Nephron progenitor cell (in vitro differentiated cells): ENCODE measurements around the gene LHFPL2.
"Not testable (repeated sequence)": the region's sequence is repeated elsewhere in the genome, so short reads cannot be mapped to it uniquely, and the experiment has no call there.

Source experiments
- DNase-seq: peaks from one replicate; pipeline ENCODE4 v3.0.0; 2021
- H3K27ac Mint-ChIP-seq: 2 replicates; pipeline ENCODE4 v1.8.0; 2021; ENCODE audit warnings: mild to moderate bottlenecking, moderate library complexity, mixed read lengths
- H3K27me3 Mint-ChIP-seq: 2 replicates; pipeline ENCODE4 v1.8.0; 2021; ENCODE audit warnings: mild to moderate bottlenecking, low read depth, mixed read lengths; ENCODE audit not compliant: poor library complexity
- H3K36me3 Mint-ChIP-seq: 2 replicates; pipeline ENCODE4 v1.8.0; 2021; ENCODE audit warnings: low read depth, mixed read lengths
- H3K4me1 Mint-ChIP-seq: 2 replicates; pipeline ENCODE4 v1.8.0; 2021; ENCODE audit warnings: mixed read lengths
- H3K4me3 Mint-ChIP-seq: 2 replicates; pipeline ENCODE4 v1.8.0; 2021; ENCODE audit warnings: mild to moderate bottlenecking, moderate library complexity, mixed read lengths
- H3K9me3 Mint-ChIP-seq: 2 replicates; pipeline ENCODE4 v1.8.0; 2021; ENCODE audit warnings: mild to moderate bottlenecking, moderate library complexity, mixed read lengths
- CTCF ChIP-seq: fragments of 200-600 bp; sonication (generic); IDR thresholded peaks from 2 replicates; pipeline ENCODE4 v1.5.0; 2021; ENCODE audit warnings: antibody characterized with exemption

LHFPL2 gene

GRCh38 chr5:78624992-78625391 lies 23.6 kb downstream of the LHFPL2 start:
- Mint-ChIP-seq H3K9me3 (peaks cover 19% of the 10 kb centered on the region), H3K4me1 (peaks cover 94% of the 10 kb centered on the region), H3K4me3 (no peak overlapping the region), H3K27me3 (peaks cover 3% of the 10 kb centered on the region), H3K36me3 (peaks cover 66% of the 10 kb centered on the region), H3K27ac (no peak overlapping the region)
- DNase-seq: no peak
- no peak for TF ChIP-seq CTCF

- peaks cover 69% of the 10 kb centered on the region for H3K36me3 Mint-ChIP-seq
- no peak for TF ChIP-seq CTCF
- peak overlapping the region; percentile 95 for H3K27ac Mint-ChIP-seq
- DNase-seq: no peak
- peaks cover 19% of the 10 kb centered on the region for H3K9me3 Mint-ChIP-seq
- no peak overlapping the region for H3K4me3 Mint-ChIP-seq
- H3K4me1 Mint-ChIP-seq: peaks cover 85% of the 10 kb centered on the region
- H3K27me3 Mint-ChIP-seq: peaks cover 3% of the 10 kb centered on the region
These were observed 24.5 kb downstream of the LHFPL2 start for GRCh38 chr5:78624011-78624541.

DNA sequence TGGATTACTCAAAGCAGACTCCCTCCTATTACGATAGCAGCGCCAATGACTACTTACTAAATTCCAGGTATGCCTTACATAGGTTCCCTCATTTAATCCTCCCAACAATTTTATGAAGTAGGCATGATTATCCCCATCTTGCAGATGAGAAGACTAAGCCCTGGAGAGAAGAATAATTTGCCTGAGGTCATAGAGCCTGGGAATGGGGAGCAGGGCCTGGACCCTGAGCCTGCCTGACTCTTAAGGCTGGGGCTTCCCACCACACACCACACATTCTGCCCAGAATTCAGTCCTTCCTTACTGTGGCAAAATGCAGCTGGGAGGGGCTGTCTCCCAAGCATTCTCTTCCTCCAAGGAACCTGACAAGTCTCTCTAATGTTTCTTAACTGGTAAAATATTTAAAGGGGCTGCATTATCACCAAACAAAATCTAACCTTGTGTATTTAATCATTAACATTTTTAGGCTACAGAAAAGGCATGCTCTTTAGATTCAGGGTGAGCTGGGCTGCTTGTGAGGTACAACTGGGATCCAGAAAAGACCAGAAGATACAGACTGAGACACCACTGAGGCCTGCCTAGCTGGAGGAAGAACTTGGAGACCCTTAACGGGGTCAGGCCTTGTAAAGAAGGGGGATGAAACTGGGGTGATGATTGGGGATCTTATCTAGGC lies 26.1 kb downstream of the LHFPL2 start:
- no peak for TF ChIP-seq CTCF
- no peak overlapping the region for H3K4me3 Mint-ChIP-seq
- peaks cover 68% of the 10 kb centered on the region for H3K4me1 Mint-ChIP-seq
- peak overlapping the region; percentile 95 for H3K27ac Mint-ChIP-seq
- peaks cover 3% of the 10 kb centered on the region for H3K27me3 Mint-ChIP-seq
- DNase-seq: no peak
- peaks cover 29% of the 10 kb centered on the region for H3K9me3 Mint-ChIP-seq
- H3K36me3 Mint-ChIP-seq: peaks cover 82% of the 10 kb centered on the region

DNA sequence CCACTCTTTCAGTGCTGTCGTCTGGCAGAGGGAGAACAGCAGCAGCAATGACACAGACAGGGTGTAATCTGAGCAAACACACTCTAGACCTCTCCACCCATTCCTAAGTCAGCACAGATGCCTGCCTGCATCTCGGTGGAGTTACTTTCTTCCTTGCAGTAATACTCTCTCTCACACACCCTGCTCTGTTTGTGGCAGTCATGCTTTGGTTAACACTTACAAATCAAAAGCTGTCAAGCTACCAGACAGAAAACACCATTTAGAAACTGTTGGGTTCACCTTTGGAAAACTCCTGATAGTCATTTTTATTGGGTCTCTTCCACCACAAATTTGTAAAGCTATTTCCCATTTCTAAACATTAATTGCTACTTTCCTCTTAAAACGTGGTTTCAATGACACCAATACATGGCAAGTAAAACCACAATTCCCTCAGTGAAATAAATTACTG lies 27.3 kb downstream of the LHFPL2 start:
- peaks cover 3% of the 10 kb centered on the region for H3K27me3 Mint-ChIP-seq
- no peak for TF ChIP-seq CTCF
- H3K36me3 Mint-ChIP-seq: peaks cover 87% of the 10 kb centered on the region
- peaks cover 62% of the 10 kb centered on the region for H3K4me1 Mint-ChIP-seq
- peak overlapping the region; percentile 56 for H3K4me3 Mint-ChIP-seq
- H3K9me3 Mint-ChIP-seq: peaks cover 32% of the 10 kb centered on the region
- no peak for DNase-seq
- peak overlapping the region; percentile 95 for H3K27ac Mint-ChIP-seq

GRCh38 chr5:78620119-78620518 lies 28.5 kb downstream of the LHFPL2 start:
- not testable (repeated sequence) for H3K27me3 Mint-ChIP-seq, H3K27ac Mint-ChIP-seq, DNase-seq, H3K4me3 Mint-ChIP-seq
- H3K4me1 Mint-ChIP-seq: peaks cover 62% of the 10 kb centered on the region
- H3K9me3 Mint-ChIP-seq: peaks cover 32% of the 10 kb centered on the region
- H3K36me3 Mint-ChIP-seq: peaks cover 87% of the 10 kb centered on the region

DNA sequence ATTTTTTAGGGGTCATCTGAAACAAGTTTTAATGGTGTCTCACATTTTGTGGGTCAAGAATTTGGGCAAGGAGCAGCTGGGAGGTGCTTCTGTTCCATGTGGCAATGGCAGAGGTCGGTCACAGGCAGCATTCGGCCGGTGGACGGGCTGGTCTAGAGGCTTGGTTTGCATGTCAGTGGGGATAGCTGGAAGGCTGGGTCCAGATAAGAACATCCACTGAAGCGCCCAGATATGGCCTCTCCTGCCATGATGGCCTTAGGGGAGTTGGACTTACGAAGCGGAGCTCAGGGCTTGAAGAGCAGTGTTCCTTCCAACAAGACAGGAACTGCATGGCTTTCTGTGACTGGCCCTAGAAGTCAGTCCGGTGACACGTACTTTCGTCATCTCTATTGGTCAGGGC lies 30.3 kb downstream of the LHFPL2 start:
- DNase-seq: no peak

More for the DNA sequence above, 30.3 kb downstream of the LHFPL2 start:
- Mint-ChIP-seq H3K4me3 (no peak overlapping the region), H3K36me3 (peaks cover 86% of the 10 kb centered on the region), H3K27me3 (peaks cover 3% of the 10 kb centered on the region), H3K27ac (no peak overlapping the region), H3K4me1 (peaks cover 60% of the 10 kb centered on the region), H3K9me3 (peaks cover 32% of the 10 kb centered on the region)
- TF ChIP-seq CTCF: no peak
